HG03064 (cell line): ENCODE data around the gene ALDH9A1.
A peak's percentile ranks its signal among the peaks of the same experiment; 100 is the strongest.
"Not testable (repeated sequence)": the region's sequence is repeated elsewhere in the genome, so short reads cannot be mapped to it uniquely, and the experiment has no call there.

Experiments used
- ATAC-seq: cut with Tn5 transposase; IDR thresholded peaks from one replicate; pipeline ENCODE4 v1.9.1; 2021; ENCODE audit warnings: low read depth; ENCODE audit not compliant: unreplicated experiment

Gene ALDH9A1

GRCh38 chr1:165697881-165698760 lies at the start of gene ALDH9A1:
ALDH9A1 (minus strand) TSS chr1:165698562; CDS start chr1:165698558, 4 bp downstream.
- ATAC-seq: peak; percentile 93

GRCh38 chr1:165747632-165748447 lies 49.5 kb upstream of the ALDH9A1 start:
- ATAC-seq: no peak

- not testable (repeated sequence) for ATAC-seq
Measured at GRCh38 chr1:165744913-165745312, 46.6 kb upstream of the ALDH9A1 start.

- ATAC-seq: no peak
Measured at GRCh38 chr1:165742194-165742593, 43.8 kb upstream of the ALDH9A1 start.

GRCh38 chr1:165738794-165739193 lies 40.4 kb upstream of the ALDH9A1 start:
- ATAC-seq: peak; percentile 98

GRCh38 chr1:165737196-165737595 lies 38.8 kb upstream of the ALDH9A1 start:
- ATAC-seq: no peak

GRCh38 chr1:165734906-165735305 lies 36.5 kb upstream of the ALDH9A1 start:
- no peak for ATAC-seq

- ATAC-seq: no peak
Measured at GRCh38 chr1:165726841-165727240, 28.5 kb upstream of the ALDH9A1 start.

GRCh38 chr1:165726169-165726568 lies 27.8 kb upstream of the ALDH9A1 start:
- no peak for ATAC-seq

GRCh38 chr1:165717918-165718515 lies 19.7 kb upstream of the ALDH9A1 start:
- no peak for ATAC-seq

- ATAC-seq: not testable (repeated sequence)
Measured at GRCh38 chr1:165716265-165717051, 18.1 kb upstream of the ALDH9A1 start.

- ATAC-seq: no peak
Measured at GRCh38 chr1:165712764-165713163, 14.4 kb upstream of the ALDH9A1 start.

GRCh38 chr1:165707984-165708706 lies 9.8 kb upstream of the ALDH9A1 start:
- ATAC-seq: no peak

- ATAC-seq: no peak
Measured at GRCh38 chr1:165703648-165704047, 5.3 kb upstream of the ALDH9A1 start.

GRCh38 chr1:165701922-165702321 lies 3.6 kb upstream of the ALDH9A1 start:
- not testable (repeated sequence) for ATAC-seq

GRCh38 chr1:165699577-165699976 lies 1.2 kb upstream of the ALDH9A1 start:
- no peak for ATAC-seq

GRCh38 chr1:165698761-165699052 lies 345 bp upstream of the ALDH9A1 start:
- no peak for ATAC-seq

- ATAC-seq: no peak
Measured at GRCh38 chr1:165697491-165697880, 876 bp downstream of the ALDH9A1 start.

GRCh38 chr1:165696625-165697100 lies 1.7 kb downstream of the ALDH9A1 start:
- no peak for ATAC-seq

GRCh38 chr1:165695031-165695430 lies 3.3 kb downstream of the ALDH9A1 start:
- no peak for ATAC-seq
